ENCODE measurements around the gene CYB5R3. TPM values are rescaled to one million over a fixed set of nuclear protein-coding genes. Genes with fewer than 3 reads are reported as not detected.
"Not testable (repeated sequence)": the region's sequence is repeated elsewhere in the genome, so short reads cannot be mapped to it uniquely, and the experiment has no call there.

CYB5R3 gene
- total and polyA plus RNA-seq, 4 donors, result 90.2 to 265 (median 156) TPM

GRCh38 chr22:42679691-42680090, 30.5 kb upstream of the CYB5R3 start:
- no peak overlapping the region for H3K9ac ChIP-seq (ENCODE audit: insufficient read depth in 1 of 2, low read length in 2 of 2)
- H3K27ac ChIP-seq (ENCODE audit: low read depth in 1 of 2, low read length in 1 of 2), result peak overlapping the region in 1 of 2 donors; percentile 71
- ATAC-seq (ENCODE audit: insufficient read depth, low FRiP score), result no peak
- no peak for DNase-seq
- no peaks in the 10 kb centered on the region for H3K36me3 ChIP-seq (ENCODE audit: control insufficient read depth in 4 of 4, insufficient read depth in 4 of 4, low read length in 4 of 4)
- no peak overlapping the region for H3K4me3 ChIP-seq
- no peak for TF ChIP-seq CTCF (IDR thresholded peaks at IDR 0.05; ENCODE audit: control extremely low read depth, extremely low read depth)
- peaks cover 0 to 20% (median 13%) of the 10 kb centered on the region in 5 donors for H3K4me1 ChIP-seq (ENCODE audit: control insufficient read depth in 5 of 5, insufficient read depth in 5 of 5, low read length in 5 of 5)
- peaks cover 0 to 1% (median 0%) of the 10 kb centered on the region in 4 donors for H3K9me3 ChIP-seq (ENCODE audit: control insufficient read depth in 4 of 4, insufficient read depth in 3 of 4, low read length in 3 of 4)
- WGBS, 2 donors, result 86 to 89% methylated on average over 4 of the region's 4 CpGs
- no peaks in the 10 kb centered on the region for H3K27me3 ChIP-seq (ENCODE audit: control insufficient read depth in 3 of 3, insufficient read depth in 3 of 3, low read length in 2 of 3)

GRCh38 chr22:42678894-42679293, 29.7 kb upstream of the CYB5R3 start:
- H3K9ac ChIP-seq (ENCODE audit: insufficient read depth in 1 of 2, low read length in 2 of 2), result no peak overlapping the region
- no peak overlapping the region for H3K27ac ChIP-seq (ENCODE audit: low read depth in 1 of 2, low read length in 1 of 2)
- WGBS, 2 donors, result 98 to 100% methylated on average over 1 of the region's 1 CpG
- peaks cover 0 to 16% (median 12%) of the 10 kb centered on the region in 5 donors for H3K4me1 ChIP-seq (ENCODE audit: control insufficient read depth in 5 of 5, insufficient read depth in 5 of 5, low read length in 5 of 5)
- no peaks in the 10 kb centered on the region for H3K27me3 ChIP-seq (ENCODE audit: control insufficient read depth in 3 of 3, insufficient read depth in 3 of 3, low read length in 2 of 3)
- H3K4me3 ChIP-seq, result no peak overlapping the region
- DNase-seq (no peak), ATAC-seq (ENCODE audit: insufficient read depth, low FRiP score) (no peak)
- H3K9me3 ChIP-seq (ENCODE audit: control insufficient read depth in 4 of 4, insufficient read depth in 3 of 4, low read length in 3 of 4), result peaks cover 0 to 1% (median 0%) of the 10 kb centered on the region in 4 donors
- TF ChIP-seq CTCF (IDR thresholded peaks at IDR 0.05; ENCODE audit: control extremely low read depth, extremely low read depth), result no peak
- H3K36me3 ChIP-seq (ENCODE audit: control insufficient read depth in 4 of 4, insufficient read depth in 4 of 4, low read length in 4 of 4), result no peaks in the 10 kb centered on the region

- not testable (repeated sequence) for H3K9ac ChIP-seq (ENCODE audit: insufficient read depth in 1 of 2, low read length in 2 of 2); H3K27me3 ChIP-seq (ENCODE audit: control insufficient read depth in 3 of 3, insufficient read depth in 3 of 3, low read length in 2 of 3); ATAC-seq (ENCODE audit: insufficient read depth, low FRiP score); H3K36me3 ChIP-seq (ENCODE audit: control insufficient read depth in 4 of 4, insufficient read depth in 4 of 4, low read length in 4 of 4); H3K9me3 ChIP-seq (ENCODE audit: control insufficient read depth in 4 of 4, insufficient read depth in 3 of 4, low read length in 3 of 4); H3K4me3 ChIP-seq; DNase-seq
- peak overlapping the region in 1 of 2 donors; percentile 3 for H3K27ac ChIP-seq (ENCODE audit: low read depth in 1 of 2, low read length in 1 of 2)
- WGBS, 2 donors, result 74 to 81% methylated on average over 4 of the region's 4 CpGs
- peaks cover 0 to 15% (median 11%) of the 10 kb centered on the region in 5 donors for H3K4me1 ChIP-seq (ENCODE audit: control insufficient read depth in 5 of 5, insufficient read depth in 5 of 5, low read length in 5 of 5)
Measured at GRCh38 chr22:42677936-42678335, 28.7 kb upstream of the CYB5R3 start.

GRCh38 chr22:42676059-42676607, 26.9 kb upstream of the CYB5R3 start:
- Histone ChIP-seq H3K4me3 (no peak overlapping the region), H3K4me1 (ENCODE audit: control insufficient read depth in 5 of 5, insufficient read depth in 5 of 5, low read length in 5 of 5) (peaks cover 0 to 18% (median 11%) of the 10 kb centered on the region in 5 donors), H3K27me3 (ENCODE audit: control insufficient read depth in 3 of 3, insufficient read depth in 3 of 3, low read length in 2 of 3) (no peaks in the 10 kb centered on the region), H3K36me3 (ENCODE audit: control insufficient read depth in 4 of 4, insufficient read depth in 4 of 4, low read length in 4 of 4) (no peaks in the 10 kb centered on the region), H3K27ac (ENCODE audit: low read depth in 1 of 2, low read length in 1 of 2) (peak overlapping the region in 1 of 2 donors; percentile 77), H3K9ac (ENCODE audit: insufficient read depth in 1 of 2, low read length in 2 of 2) (no peak overlapping the region), H3K9me3 (ENCODE audit: control insufficient read depth in 4 of 4, insufficient read depth in 3 of 4, low read length in 3 of 4) (peaks cover 0 to 1% (median 0%) of the 10 kb centered on the region in 4 donors)
- WGBS, 2 donors, result 52 to 65% methylated on average over 7 of the region's 7 CpGs
- ATAC-seq (ENCODE audit: insufficient read depth, low FRiP score) (no peak), DNase-seq (peak in 2 of 3 donors; percentile 59 to 80)
- no peak for TF ChIP-seq CTCF (IDR thresholded peaks at IDR 0.05; ENCODE audit: control extremely low read depth, extremely low read depth)
